Stimulated activated CD8-positive, alpha-beta memory T cell treated with anti-CD3 and anti-CD28 coated beads, Interleukin-15, amount 100 ng/mL, for 4 hours (primary cell): Measurements from ENCODE around the gene DLX1.
"Not testable (repeated sequence)": the region's sequence is repeated elsewhere in the genome, so short reads cannot be mapped to it uniquely, and the experiment has no call there.

Experiments
- DNase-seq, 2 donors: peaks; one replicate each; pipeline ENCODE4 v3.0.0-alpha.2; 2020; ENCODE audit warnings: low read depth in 2 of 2

The DLX1 gene

GRCh38 chr2:172063446-172063845, 21.9 kb upstream of the DLX1 start:
- DNase-seq = no peak

- DNase-seq = no peak
Measured at GRCh38 chr2:172065111-172065510, 20.2 kb upstream of the DLX1 start.

GRCh38 chr2:172066394-172066886, 18.9 kb upstream of the DLX1 start:
- DNase-seq = no peak

GRCh38 chr2:172067905-172068304, 17.4 kb upstream of the DLX1 start:
- DNase-seq = not testable (repeated sequence)

- DNase-seq = no peak
Measured at GRCh38 chr2:172070936-172071335, 14.4 kb upstream of the DLX1 start.

- DNase-seq = no peak
Measured at GRCh38 chr2:172072303-172072702, 13.0 kb upstream of the DLX1 start.

GRCh38 chr2:172072706-172073105, 12.6 kb upstream of the DLX1 start:
- no peak for DNase-seq

GRCh38 chr2:172073518-172073917, 11.8 kb upstream of the DLX1 start:
- DNase-seq = no peak

GRCh38 chr2:172074254-172074653, 11.1 kb upstream of the DLX1 start:
- no peak for DNase-seq

- no peak for DNase-seq
Measured at GRCh38 chr2:172079416-172079815, 5.9 kb upstream of the DLX1 start.

GRCh38 chr2:172079838-172080640, 5.3 kb upstream of the DLX1 start:
- DNase-seq = no peak

GRCh38 chr2:172080641-172081220, 4.6 kb upstream of the DLX1 start:
- no peak for DNase-seq

- DNase-seq = no peak
Measured at GRCh38 chr2:172081221-172082022, 3.9 kb upstream of the DLX1 start.

- DNase-seq = no peak
Measured at GRCh38 chr2:172082105-172082943, 3.0 kb upstream of the DLX1 start.

- no peak for DNase-seq
Measured at GRCh38 chr2:172082944-172083627, 2.2 kb upstream of the DLX1 start.

GRCh38 chr2:172083628-172084394, 1.5 kb upstream of the DLX1 start:
- DNase-seq = no peak

GRCh38 chr2:172084395-172084644, 987 bp upstream of the DLX1 start:
- no peak for DNase-seq

- no peak for DNase-seq
Measured at GRCh38 chr2:172084645-172085459, 455 bp upstream of the DLX1 start.
